Endothelial cell (in vitro differentiated cells): ENCODE measurements around the gene FUT8. TPM values are rescaled to one million over a fixed set of nuclear protein-coding genes. Genes with fewer than 3 reads are reported as not detected.

Source experiments
- DNase-seq: peaks from one replicate; pipeline ENCODE4 v3.0.0; 2021; ENCODE audit warnings: low spot score
- H3K27ac Mint-ChIP-seq: one replicate; pipeline ENCODE4 v1.8.0; 2021; ENCODE audit warnings: mixed read lengths, inconsistent platforms; ENCODE audit not compliant: unreplicated experiment
- H3K27me3 Mint-ChIP-seq: one replicate; pipeline ENCODE4 v1.8.0; 2021; ENCODE audit warnings: mild to moderate bottlenecking, moderate library complexity, mixed read lengths, inconsistent platforms; ENCODE audit not compliant: unreplicated experiment
- H3K36me3 Mint-ChIP-seq: one replicate; pipeline ENCODE4 v1.8.0; 2021; ENCODE audit warnings: mild to moderate bottlenecking, low read depth, mixed read lengths, inconsistent platforms; ENCODE audit not compliant: unreplicated experiment
- H3K4me1 Mint-ChIP-seq: one replicate; pipeline ENCODE4 v1.8.0; 2021; ENCODE audit warnings: mild to moderate bottlenecking, mixed read lengths, inconsistent platforms; ENCODE audit not compliant: unreplicated experiment
- H3K4me3 Mint-ChIP-seq: one replicate; pipeline ENCODE4 v1.8.0; 2021; ENCODE audit warnings: mild to moderate bottlenecking, mixed read lengths, inconsistent platforms; ENCODE audit not compliant: unreplicated experiment
- H3K9me3 Mint-ChIP-seq: one replicate; pipeline ENCODE4 v1.8.0; 2021; ENCODE audit warnings: mixed read lengths, inconsistent platforms; ENCODE audit not compliant: unreplicated experiment
- total RNA-seq: library from RNA; stranded (reverse); fragmentation: NEBNext Ultra II Directional; extraction: Animal tissue kit (Norgen Biotek cat#: 25700); gene quantifications from one replicate; pipeline ENCODE4 v1.2.1, GENCODE V29; 2021; ENCODE audit not compliant: unreplicated experiment
- TF ChIP-seq, protein P1 (sequence below): fragments of 200-600 bp; sonication (generic); IDR thresholded peaks from one replicate; pipeline ENCODE4 v1.5.0; 2021; ENCODE audit warnings: antibody characterized with exemption; ENCODE audit not compliant: unreplicated experiment

The FUT8 gene
- total RNA-seq, 1 donor from 2014 or later, result 65.4 TPM

DNA sequence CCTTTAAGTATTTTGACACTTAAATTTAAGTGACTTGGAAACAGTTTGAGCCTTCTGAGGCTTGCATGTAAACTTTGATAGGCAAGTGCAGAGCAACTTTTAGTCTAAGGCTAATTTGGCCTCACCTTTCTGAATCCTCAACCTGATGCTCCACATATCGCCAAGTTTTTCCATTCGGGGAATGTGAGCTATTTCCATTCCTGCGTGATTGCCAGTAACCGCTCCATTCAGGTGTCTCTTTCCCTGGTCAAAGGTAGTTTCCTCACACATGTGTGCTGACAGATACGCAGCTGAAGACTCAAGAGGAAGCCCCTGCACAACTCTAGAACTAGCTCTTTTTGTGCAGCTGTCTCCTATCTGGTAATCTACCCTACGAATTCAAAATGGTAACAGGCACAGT, 25.4 kb upstream of the FUT8 start:
- Mint-ChIP-seq H3K4me3 (no peak overlapping the region), H3K36me3 (no peaks in the 10 kb centered on the region), H3K27ac (no peak overlapping the region), H3K9me3 (no peaks in the 10 kb centered on the region), H3K27me3 (no peaks in the 10 kb centered on the region), H3K4me1 (no peaks in the 10 kb centered on the region)
- TF ChIP-seq, protein P1, sequence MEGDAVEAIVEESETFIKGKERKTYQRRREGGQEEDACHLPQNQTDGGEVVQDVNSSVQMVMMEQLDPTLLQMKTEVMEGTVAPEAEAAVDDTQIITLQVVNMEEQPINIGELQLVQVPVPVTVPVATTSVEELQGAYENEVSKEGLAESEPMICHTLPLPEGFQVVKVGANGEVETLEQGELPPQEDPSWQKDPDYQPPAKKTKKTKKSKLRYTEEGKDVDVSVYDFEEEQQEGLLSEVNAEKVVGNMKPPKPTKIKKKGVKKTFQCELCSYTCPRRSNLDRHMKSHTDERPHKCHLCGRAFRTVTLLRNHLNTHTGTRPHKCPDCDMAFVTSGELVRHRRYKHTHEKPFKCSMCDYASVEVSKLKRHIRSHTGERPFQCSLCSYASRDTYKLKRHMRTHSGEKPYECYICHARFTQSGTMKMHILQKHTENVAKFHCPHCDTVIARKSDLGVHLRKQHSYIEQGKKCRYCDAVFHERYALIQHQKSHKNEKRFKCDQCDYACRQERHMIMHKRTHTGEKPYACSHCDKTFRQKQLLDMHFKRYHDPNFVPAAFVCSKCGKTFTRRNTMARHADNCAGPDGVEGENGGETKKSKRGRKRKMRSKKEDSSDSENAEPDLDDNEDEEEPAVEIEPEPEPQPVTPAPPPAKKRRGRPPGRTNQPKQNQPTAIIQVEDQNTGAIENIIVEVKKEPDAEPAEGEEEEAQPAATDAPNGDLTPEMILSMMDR, result no peak
- DNase-seq, result no peak

DNA sequence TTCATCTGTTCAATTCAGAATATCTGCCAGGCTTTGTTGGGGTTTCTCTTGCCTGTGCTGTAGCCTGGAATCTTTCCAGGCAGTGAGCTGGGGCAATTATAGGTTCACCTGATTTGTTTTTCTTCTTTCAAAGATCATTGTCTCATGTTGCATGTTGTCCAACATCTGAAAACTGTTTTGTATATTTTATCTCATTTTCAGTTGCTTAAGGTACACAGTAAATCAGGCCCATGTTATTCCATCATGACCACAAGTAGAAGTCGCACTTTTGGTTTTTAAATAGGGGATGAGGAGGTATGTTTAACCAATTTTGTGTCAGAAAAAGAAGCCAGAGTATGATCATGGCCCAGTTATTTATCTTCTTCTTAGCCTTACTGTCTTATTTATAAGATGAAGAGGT, 24.9 kb upstream of the FUT8 start:
- Mint-ChIP-seq H3K27ac (no peak overlapping the region), H3K9me3 (no peaks in the 10 kb centered on the region), H3K27me3 (no peaks in the 10 kb centered on the region), H3K4me3 (no peak overlapping the region), H3K4me1 (no peaks in the 10 kb centered on the region), H3K36me3 (no peaks in the 10 kb centered on the region)
- no peak for DNase-seq
- TF ChIP-seq, protein P1, result no peak

DNA sequence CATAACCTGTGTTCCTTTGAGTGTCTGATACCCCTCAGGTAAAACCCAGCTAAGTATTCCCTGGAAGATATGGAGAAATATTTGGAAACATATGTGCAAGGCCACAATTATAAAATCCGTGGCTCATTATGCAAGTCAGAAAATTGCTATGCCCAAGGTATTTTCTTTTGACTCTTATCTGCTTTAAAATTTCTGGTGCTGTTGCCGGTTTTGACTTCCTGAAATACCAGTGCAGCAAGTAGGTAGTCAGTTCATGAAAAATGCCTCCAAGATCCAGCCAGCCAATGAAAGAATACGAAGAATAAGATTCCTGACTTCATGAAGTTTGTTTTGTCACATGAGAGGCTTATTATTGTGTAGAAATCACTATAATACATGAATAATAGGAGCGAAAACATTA, 20.2 kb upstream of the FUT8 start:
- H3K27me3 Mint-ChIP-seq, result no peaks in the 10 kb centered on the region
- TF ChIP-seq, protein P1, result no peak
- H3K9me3 Mint-ChIP-seq, result peaks cover 8% of the 10 kb centered on the region
- H3K36me3 Mint-ChIP-seq, result peaks cover 12% of the 10 kb centered on the region
- H3K4me1 Mint-ChIP-seq, result no peaks in the 10 kb centered on the region
- H3K4me3 Mint-ChIP-seq, result no peak overlapping the region
- H3K27ac Mint-ChIP-seq, result no peak overlapping the region
- DNase-seq, result no peak

DNA sequence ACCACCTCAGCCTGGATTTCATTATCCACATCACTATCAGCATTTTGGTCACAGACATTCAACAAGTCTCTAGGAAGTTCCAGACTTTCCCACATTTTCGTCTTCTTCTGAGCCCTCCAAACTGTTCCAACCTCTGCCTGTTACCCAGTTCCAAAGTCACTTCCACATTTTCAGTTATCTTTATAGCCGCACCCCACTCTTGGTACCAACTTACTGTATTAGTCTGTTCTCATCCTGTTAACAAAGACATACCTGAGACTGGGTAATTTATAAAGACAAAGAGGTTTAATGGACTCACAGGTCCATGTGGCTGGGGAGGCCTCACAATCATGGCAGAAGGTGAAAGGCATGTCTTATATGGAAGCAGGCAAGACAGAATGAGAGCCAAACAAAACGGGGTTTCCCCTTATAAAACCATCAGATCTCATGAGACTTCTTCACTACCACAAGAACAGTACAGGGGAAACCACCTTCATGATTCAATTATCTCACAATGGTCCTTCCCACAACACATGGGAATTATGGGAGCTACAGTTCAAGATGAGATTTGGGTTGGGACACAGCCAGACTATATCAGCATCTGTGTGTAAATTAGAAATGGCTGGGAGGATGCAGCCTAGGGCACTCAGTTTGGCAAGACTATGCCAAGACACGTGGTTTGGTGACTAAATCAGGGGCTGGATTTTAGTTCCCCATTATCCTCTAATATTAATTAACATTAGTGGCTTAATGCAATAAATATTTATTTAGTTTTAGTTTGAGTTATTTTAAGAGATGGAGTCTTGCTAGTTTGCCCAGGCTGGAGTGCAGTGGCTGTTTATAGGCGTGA, 16.2 kb upstream of the FUT8 start:
- Mint-ChIP-seq H3K4me1 (no peaks in the 10 kb centered on the region), H3K4me3 (no peak overlapping the region), H3K27ac (no peak overlapping the region), H3K36me3 (peaks cover 12% of the 10 kb centered on the region), H3K9me3 (peaks cover 8% of the 10 kb centered on the region), H3K27me3 (no peaks in the 10 kb centered on the region)
- DNase-seq, result no peak
- TF ChIP-seq, protein P1, result no peak

DNA sequence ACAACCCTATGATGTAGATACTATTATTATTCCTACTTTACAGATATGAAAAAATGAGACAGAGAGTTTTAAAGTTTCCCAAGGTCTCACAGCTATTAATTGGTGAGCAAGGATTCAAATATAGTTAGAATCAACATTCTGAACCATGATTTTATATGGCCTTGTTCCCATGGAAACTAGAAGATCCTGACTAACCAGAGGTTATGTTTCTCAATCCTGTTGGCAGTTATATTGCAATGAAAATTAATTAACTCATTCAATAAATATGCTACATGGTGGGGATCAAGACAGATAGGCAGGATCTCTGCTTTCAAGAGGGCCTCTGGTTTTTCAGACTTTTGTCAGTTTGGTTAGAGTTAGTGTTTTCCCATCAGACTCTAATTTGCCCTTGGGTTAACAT, 9.3 kb upstream of the FUT8 start:
- no peak for DNase-seq
- Mint-ChIP-seq H3K4me1 (no peaks in the 10 kb centered on the region), H3K27me3 (no peaks in the 10 kb centered on the region), H3K36me3 (no peaks in the 10 kb centered on the region), H3K27ac (no peak overlapping the region), H3K4me3 (no peak overlapping the region), H3K9me3 (no peaks in the 10 kb centered on the region)
- TF ChIP-seq, protein P1, result no peak
